ENCODE results near the gene CCDC110.

Gene CCDC110

DNA sequence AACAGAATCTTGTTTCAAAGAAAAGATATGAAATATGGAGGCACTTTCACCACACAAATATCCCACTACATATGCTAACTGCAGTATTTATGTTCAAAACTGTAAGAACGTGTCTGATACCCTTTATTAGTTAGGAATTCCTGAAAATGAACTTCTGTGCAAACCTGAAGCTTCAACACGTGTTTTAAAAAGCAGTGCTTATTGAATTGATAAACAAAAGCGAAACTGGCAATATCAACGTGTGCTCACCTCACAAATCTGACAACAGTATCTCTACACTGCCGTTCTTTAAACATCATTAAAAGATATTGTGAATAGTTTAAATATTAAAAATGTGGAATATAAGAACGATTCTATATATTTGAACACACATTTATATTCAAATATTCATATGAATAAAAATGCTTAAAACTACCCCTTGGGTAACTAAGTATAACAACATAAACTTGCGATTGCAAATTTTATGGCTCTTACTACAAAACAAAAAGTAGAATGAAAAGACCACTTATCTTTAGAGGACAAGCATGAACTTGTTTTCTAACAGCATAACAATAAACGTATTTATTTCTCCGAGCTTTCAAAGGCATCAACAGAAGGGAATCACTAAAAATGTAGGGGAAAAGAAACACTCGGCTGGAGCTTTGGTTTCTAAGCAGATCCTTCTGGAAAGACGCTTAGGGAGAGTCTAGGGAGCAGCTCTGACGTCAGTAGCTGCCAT lies 76.1 kb downstream of the CCDC110 start, which contains the start of gene LRP2BP:
Gene LRP2BP (minus strand): TSS at position 687 of the 718 bp plus-strand sequence. CDS start 17,738 bp downstream, outside the sequence.
- DNase-seq (no peak), ATAC-seq (replicated peaks) (no peak)
- H3K4me3 Mint-ChIP-seq = peak within 1 kb of the TSS; percentile 94
- peaks cover 16 to 42% of the 10 kb centered on the region in 2 donors for H3K4me1 Mint-ChIP-seq
- peak within 1 kb of the TSS; percentile 97 for H3K27ac Mint-ChIP-seq
- H3K9me3 Mint-ChIP-seq = no peaks in the 10 kb centered on the region
- peaks cover 4 to 15% of the 10 kb centered on the region in 2 donors for H3K36me3 Mint-ChIP-seq
- H3K27me3 Mint-ChIP-seq = no peaks in the 10 kb centered on the region
